Nucleus accumbens (tissue), 56 donors: ENCODE data around the gene SLC2A4.

ENCODE experiments used
- DNase-seq, 56 donors: peaks; one replicate each; lab custom pipeline; 2025; lab: John Stamatoyannopoulos, UW

SLC2A4 gene

DNA sequence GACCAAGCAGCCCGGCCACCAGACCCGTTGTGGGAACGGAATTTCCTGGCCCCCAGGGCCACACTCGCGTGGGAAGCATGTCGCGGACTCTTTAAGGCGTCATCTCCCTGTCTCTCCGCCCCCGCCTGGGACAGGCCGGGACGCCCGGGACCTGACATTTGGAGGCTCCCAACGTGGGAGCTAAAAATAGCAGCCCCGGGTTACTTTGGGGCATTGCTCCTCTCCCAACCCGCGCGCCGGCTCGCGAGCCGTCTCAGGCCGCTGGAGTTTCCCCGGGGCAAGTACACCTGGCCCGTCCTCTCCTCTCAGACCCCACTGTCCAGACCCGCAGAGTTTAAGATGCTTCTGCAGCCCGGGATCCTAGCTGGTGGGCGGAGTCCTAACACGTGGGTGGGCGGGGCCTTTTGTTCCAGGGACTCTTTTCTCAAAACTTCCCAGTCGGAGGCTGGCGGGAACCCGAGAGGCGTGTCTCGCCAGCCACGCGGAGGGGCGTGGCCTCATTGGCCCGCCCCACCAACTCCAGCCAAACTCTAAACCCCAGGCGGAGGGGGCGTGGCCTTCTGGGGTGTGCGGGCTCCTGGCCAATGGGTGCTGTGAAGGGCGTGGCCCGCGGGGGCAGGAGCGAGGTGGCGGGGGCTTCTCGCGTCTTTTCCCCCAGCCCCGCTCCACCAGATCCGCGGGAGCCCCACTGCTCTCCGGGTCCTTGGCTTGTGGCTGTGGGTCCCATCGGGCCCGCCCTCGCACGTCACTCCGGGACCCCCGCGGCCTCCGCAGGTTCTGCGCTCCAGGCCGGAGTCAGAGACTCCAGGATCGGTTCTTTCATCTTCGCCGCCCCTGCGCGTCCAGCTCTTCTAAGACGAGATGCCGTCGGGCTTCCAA lies at the start of gene SLC2A4:
SLC2A4 (plus strand) TSS at position 645 of the 879 bp plus-strand sequence; CDS start at position 862, 217 bp downstream.
- DNase-seq: peak in 49 of 56 donors; percentile 16 to 91 (median 61)

DNA sequence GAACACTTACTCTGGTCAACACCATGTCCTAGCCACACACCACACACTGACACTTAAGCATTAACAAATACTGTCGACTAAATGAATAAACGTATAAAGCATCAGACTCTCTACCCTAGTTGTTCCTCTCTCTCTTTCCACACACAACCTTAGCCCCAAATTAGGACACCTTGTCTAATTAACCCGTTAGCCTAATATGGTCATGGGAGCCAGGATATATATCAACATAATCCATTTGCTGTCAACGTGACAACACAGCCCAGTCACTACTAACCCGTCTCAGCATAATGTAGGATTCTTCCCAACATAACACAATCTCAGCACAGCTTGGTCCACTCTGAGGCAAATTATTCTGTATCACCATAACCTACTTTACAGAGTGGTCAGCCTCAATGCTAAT lies 49.4 kb upstream of the SLC2A4 start:
- no peak for DNase-seq

DNA sequence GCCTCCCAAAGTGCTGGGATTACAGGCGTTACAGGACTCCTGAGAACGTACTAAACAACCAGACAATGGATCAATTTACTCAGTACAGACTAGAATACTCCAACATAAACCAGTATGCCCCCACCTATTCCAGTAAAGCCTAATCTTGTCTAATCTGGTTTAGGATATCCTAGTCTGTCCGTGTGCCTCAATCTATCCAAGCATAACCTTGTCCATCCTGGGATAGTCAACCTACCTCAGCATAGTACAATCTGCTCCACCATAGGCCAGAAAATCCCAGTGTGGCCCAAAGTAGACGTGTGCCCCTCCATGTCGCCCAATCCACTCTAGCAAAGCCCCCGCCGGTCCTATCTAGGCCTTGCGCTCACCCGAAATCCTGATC lies 47.8 kb upstream of the SLC2A4 start:
- no peak for DNase-seq

- DNase-seq: peak; percentile 51 to 98 (median 93)
Measured at GRCh38 chr17:7234083-7234951, 47.2 kb upstream of the SLC2A4 start, which contains the start of gene DVL2. DVL2 (minus strand) TSS chr17:7234517; CDS start chr17:7234262, 255 bp downstream.

DNA sequence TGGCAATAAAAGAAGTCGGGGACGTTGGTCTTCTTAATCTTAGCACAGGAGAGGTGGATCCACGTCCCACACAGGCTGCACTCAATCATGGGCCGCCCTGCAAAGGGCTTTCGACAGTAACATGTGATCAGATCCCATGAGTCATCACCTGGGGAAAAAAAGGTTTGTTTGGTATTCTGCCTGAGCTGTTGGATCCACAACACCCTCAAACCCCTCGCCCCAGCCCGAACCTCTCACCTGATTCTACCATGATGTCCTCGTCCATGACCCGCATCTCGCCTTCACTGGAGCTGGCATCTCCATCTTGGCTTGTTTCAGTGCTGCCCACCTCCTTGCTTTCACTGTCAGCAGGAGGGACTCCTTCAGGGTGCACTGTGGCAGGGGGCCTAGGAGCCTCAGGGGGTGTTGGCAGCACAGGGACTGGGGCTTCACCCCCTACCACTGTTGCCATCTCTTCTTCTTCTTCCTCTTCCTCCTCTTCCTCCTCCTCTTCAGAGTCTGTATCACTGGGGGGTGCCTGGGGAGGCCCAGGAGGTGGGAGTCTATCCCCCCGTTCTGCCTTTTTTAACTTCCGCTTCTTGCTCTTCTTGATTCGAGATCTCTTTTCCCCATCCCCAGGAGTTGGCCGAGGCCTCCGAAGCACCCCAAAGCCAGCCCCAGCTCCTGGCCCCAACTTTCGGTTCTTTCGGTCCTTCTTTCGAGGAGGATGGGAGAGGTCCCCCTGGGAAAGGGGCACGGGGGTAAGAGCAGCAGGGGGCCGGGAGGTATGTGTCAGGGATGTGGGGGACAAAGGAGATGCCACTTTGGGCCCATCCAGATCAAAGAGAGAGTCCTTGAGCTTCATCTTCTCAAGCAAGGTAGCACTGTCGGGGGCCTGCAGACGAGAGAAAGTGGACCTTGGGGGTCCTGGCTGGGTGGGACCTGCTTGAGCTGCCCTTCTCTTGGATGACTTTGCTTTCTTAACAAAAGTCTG lies 45.5 kb upstream of the SLC2A4 start:
- DNase-seq: no peak

DNA sequence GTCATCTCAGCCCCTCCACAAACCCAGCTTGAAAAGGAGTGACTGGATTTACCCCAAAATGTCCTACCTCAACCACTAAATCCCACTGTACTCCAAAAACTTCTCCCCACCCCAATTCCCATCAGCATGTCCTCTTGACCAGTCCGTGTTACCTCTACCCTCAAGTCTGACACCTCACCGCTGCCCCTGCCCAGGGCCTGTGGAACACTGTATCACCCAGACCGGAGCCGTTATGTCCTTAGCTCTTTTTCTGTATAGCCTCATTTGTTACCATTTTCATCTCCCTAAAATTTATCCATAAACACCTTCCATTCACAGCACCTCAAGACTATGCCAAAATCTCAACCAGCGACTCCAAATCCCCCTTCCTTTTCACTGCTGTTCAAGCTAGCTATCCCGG lies 44.7 kb upstream of the SLC2A4 start:
- no peak for DNase-seq

DNA sequence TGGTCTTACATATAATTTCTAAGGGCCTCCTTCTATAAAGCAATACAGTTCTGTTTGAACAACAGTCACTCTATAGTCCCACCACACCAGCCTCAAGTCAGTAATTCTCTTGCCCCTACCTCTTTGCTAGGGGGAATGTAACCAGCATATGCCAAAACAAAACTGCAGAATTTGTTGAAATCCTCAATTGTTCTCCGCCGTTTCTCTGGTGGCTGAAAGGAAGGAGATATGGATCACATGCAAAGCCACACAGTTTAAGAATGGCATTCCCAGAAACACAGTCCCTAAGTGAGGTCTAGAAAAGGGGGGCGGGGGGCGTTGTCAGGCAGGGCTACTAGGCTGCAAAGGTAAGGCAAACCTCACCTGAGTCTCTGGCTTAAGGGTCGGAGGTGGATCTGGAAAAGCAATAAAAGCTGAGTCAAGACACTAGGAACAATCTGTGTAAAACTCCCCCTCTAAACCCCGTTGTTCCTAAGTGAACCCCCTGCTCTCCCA lies 44.2 kb upstream of the SLC2A4 start:
- no peak for DNase-seq

- DNase-seq: peak in 42 of 56 donors; percentile 28 to 79 (median 54)
Measured at GRCh38 chr17:7237761-7238419, 43.6 kb upstream of the SLC2A4 start.

DNA sequence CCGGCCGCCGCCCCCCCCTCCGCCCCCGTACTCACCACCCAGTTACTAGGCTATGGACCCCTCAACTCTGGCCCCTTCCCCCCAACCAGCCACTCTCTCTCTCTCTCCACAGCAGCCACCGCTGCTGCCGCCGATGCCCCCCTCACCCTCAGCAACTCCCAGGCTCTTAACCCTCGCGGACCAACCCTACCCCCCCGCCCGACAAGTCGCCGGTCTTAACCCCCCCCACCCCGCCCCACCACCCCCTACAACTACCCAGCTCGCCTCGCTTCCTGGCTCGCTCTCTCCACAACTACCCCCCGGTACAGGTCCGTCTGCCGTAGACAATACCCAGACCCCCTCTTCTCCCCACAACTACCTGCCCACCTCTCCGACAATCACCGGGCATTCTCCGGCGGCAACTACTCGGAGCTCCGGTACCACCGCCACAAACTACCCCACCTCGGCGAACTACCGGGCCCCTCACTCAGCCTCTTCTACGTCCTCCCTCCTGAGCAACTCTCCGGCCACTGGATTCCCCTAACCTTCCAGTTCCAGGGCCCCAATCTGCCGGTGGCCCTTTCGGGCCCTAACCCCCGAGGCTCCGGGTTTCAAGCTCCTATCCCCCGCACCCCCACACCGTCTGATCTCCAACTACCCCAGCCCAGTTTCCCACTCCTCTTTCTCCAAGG lies 43.0 kb upstream of the SLC2A4 start:
- DNase-seq: peak in 5 of 56 donors; percentile 31 to 59 (median 49)

DNA sequence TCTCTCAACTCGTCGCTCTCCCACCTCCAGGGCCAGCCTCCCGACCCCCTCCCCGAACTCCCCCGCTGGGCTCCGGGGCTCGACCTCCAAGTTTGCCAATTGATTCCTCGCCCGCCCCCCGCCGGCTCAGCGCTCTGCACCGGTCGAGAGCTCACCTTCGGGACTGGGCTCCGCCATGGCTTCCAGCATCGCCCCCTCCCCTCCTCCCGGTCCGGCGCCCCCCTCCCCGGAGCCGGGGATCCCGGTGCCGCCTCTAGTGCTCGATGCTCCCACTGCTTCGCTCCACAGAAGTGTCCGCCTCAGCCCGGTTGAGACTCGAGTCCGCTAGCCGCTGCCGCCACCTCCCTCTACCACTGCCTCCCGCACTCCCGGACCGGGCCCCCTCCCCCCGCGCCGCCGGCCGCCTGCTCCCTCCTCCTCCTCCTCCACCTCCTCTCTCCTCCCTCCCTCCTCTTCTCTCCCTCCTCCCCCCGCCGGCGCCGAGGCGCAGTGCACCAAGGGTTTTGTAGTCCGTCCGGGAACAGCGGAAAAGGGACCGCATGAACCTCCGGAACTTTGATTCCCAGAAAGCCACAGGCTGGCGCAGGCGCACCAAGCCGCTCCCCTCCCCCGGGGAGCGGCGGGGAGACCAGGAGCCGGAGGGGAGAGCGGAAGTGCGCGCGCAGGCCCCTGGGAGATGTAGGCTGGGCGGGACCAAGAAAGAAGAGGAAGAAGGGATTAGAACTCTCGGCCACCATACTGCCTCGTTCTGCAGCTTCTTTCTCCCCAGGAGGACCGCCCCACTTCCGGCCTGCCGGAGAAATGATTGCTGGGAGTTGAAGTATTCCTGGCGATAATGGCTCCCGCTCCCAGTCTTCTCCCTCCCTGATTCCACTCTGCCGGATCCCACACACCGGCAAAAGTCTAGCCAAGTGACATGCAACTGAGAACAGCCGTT lies 42.2 kb upstream of the SLC2A4 start, which contains the start of gene PHF23:
PHF23 (minus strand) TSS at position 367 of the 937 bp plus-strand sequence; CDS start at position 189, 178 bp downstream.
- DNase-seq: peak; percentile 92 to 100 (median 99)

- peak in 2 of 56 donors; percentile 22 to 40 for DNase-seq
Measured at GRCh38 chr17:7240375-7240774, 41.1 kb upstream of the SLC2A4 start.

DNA sequence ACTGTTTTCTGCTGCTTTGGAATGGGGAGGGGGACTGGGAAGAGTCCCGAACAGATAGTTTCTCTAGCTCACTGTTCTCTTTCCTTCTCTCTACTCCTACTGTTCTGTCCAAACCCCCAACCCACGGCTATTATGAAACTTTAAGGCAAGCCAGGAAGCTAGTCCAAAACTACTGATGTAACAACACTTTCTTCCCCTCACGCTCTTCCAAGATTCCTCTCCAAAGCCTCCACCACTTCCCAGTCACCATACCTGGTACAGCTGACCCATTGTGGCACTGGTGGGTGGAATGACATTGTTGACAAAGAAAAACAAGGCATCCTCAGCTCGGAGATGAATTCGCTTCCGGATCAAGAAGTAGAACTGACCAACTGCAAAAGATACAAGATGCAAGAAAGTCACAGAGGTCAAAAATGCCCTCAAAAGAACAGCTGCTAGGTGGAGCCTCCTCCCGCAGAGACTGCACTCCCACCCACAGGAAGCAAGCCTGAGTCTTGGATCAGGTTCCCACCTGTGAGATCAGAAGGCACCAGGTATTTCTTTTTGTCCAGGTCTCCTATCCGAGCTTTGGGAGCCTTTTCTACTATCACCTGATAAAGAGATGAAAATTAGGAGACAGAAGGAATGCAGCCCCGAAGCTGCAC lies 40.3 kb upstream of the SLC2A4 start:
- DNase-seq: no peak

GRCh38 chr17:7241783-7242716 lies 39.5 kb upstream of the SLC2A4 start, which contains the start of gene GABARAP:
GABARAP (minus strand) TSS chr17:7242449; CDS start chr17:7242330, 119 bp downstream.
- peak; percentile 35 to 96 (median 92) for DNase-seq

GRCh38 chr17:7242717-7243452 lies 38.6 kb upstream of the SLC2A4 start:
- DNase-seq: peak in 55 of 56 donors; percentile 42 to 96 (median 90)

- DNase-seq: no peak
Measured at GRCh38 chr17:7243453-7243729, 38.1 kb upstream of the SLC2A4 start.
